Esophagus squamous epithelium (tissue), 5 donors: ENCODE data around the gene ADAM12. TPM values are rescaled to one million over a fixed set of nuclear protein-coding genes. Genes with fewer than 3 reads are reported as not detected.

Experiments
- DNase-seq: peaks from one replicate; lab custom pipeline; 2025; lab: John Stamatoyannopoulos, UW
- H3K27ac ChIP-seq, 4 donors: fragments of 200-600 bp; sonication (generic); one replicate each; pipeline ENCODE4 v1.5.1; 2016 to 2019; ENCODE audit warnings: mild to moderate bottlenecking in 1 of 4
- H3K27me3 ChIP-seq, 4 donors: fragments of 200-600 bp; sonication (generic); 1 replicate in 3 of 4; 2 replicates in 1 of 4; pipeline versions ENCODE4 v1.5.1 to v1.6.0; 2017 to 2021; ENCODE audit warnings: antibody characterized with exemption in 1 of 4
- H3K36me3 ChIP-seq, 3 donors: fragments of 200-600 bp; sonication (generic); one replicate each; pipeline ENCODE4 v1.5.1; 2016 to 2019
- H3K4me1 ChIP-seq, 3 donors: fragments of 200-600 bp; sonication (generic); one replicate each; pipeline ENCODE4 v1.5.1; 2017 to 2019
- H3K4me3 ChIP-seq, 4 donors: fragments of 200-600 bp; sonication (generic); 1 replicate in 3 of 4; 2 replicates in 1 of 4; pipeline ENCODE4 v1.5.1; 2016 to 2019; ENCODE audit warnings: mild to moderate bottlenecking in 2 of 4, moderate library complexity in 1 of 4
- H3K9me3 ChIP-seq, 3 donors: fragments of 200-600 bp; sonication (generic); one replicate each; pipeline ENCODE4 v1.5.1; 2016 to 2019
- POLR2A ChIP-seq, 4 donors: fragments of 450-650 bp; IDR thresholded peaks; one replicate each; pipeline ENCODE4 v1.6.1; 2017; ENCODE audit warnings: antibody characterized with exemption in 4 of 4, mild to moderate bottlenecking in 4 of 4, moderate library complexity in 3 of 4
- WGBS, 2 donors: methylation state at CpG; one replicate each; pipeline ENCODE4 v1.1.5; 2018; 5-methylcytosine and 5-hydroxymethylcytosine counted together
- intact Hi-C: fragments of 100-400 bp; cut with DNase I; formaldehyde crosslinking; loops from one replicate; pipeline ENCODE4 v1.15.0; 2022
- total RNA-seq, 4 donors: library from RNA; depleted of rRNA; stranded (reverse); fragments of >200 nt; gene quantifications; one replicate each; pipeline ENCODE4 v1.1.0, GENCODE V29; 2016
- TF ChIP-seq, protein P1 (sequence below), 6 experiments: fragments of 450-650 bp in 4 of 6; fragments of 200-600 bp in 2 of 6; sonication (generic) in 2 of 6; IDR thresholded peaks; one replicate each; pipeline ENCODE4 v1.5.1; 2016 to 2019; ENCODE audit warnings: antibody characterized with exemption in 6 of 6, mild to moderate bottlenecking in 4 of 6, moderate library complexity in 4 of 6
- donor health status: DM: yes; HTN: yes; CAD: no.

The ADAM12 gene
- total RNA-seq, 4 donors from 2014 or later, result 0.57 to 1.1 (median 0.76) TPM; not detected in 1

DNA sequence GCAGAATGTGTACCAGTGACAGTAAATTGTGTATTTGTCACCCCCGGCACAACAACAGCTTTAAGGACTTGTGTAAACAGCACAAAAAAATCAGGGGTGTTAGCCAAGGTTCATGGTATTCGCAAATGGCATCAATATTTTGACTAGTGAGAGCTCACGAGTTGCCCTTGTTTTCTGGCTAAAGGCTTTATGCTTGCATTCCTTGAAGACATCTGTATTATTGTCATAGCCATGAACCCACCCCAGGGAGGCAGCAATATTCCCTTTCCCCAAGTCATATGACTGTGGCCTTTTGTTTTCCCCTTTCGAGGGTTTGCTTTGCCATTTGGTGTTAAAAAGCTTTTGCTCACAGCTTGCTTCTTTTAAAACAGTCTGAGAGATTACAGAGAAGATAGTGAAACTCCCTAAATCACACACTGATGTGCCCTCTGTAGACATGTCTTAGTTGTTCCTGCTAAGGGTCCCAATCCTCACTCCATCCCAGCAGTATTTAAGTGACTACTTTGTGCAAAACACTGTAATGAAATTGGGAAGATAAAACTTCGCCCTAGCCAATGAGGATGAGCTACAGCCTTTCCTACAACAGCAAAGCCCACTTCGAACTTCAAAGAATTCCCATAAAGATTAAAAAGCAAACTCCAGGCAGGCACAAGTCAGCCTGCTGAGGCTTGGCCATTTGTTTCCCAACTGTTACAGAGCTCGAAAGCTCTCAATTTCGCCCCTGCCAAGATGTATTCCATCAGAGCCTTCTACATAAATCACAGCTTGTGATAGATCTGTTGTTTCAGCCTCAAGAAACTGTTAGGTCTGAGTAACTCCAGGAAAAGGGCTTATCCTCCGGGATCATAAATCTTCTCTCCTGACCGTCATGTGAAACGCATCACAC is 172.3 kb downstream of the ADAM12 start:
- DNase-seq, result no peak
- Histone ChIP-seq H3K4me3 (no peak overlapping the region), H3K36me3 (no peaks in the 10 kb centered on the region), H3K9me3 (no peaks in the 10 kb centered on the region), H3K27me3 (peaks cover 0 to 5% (median 0%) of the 10 kb centered on the region in 4 donors), H3K4me1 (no peaks in the 10 kb centered on the region), H3K27ac (peak overlapping the region in 1 of 4 donors; percentile 17)
- TF ChIP-seq POLR2A (IDR thresholded peaks at IDR 0.05), result no peak
- TF ChIP-seq, protein P1, sequence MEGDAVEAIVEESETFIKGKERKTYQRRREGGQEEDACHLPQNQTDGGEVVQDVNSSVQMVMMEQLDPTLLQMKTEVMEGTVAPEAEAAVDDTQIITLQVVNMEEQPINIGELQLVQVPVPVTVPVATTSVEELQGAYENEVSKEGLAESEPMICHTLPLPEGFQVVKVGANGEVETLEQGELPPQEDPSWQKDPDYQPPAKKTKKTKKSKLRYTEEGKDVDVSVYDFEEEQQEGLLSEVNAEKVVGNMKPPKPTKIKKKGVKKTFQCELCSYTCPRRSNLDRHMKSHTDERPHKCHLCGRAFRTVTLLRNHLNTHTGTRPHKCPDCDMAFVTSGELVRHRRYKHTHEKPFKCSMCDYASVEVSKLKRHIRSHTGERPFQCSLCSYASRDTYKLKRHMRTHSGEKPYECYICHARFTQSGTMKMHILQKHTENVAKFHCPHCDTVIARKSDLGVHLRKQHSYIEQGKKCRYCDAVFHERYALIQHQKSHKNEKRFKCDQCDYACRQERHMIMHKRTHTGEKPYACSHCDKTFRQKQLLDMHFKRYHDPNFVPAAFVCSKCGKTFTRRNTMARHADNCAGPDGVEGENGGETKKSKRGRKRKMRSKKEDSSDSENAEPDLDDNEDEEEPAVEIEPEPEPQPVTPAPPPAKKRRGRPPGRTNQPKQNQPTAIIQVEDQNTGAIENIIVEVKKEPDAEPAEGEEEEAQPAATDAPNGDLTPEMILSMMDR (IDR thresholded peaks at IDR 0.05), result no peak
- intact Hi-C loops, result no loop called here
- WGBS, 2 donors, result 62% methylated on average over 10 to 11 of the region's 11 CpGs

DNA sequence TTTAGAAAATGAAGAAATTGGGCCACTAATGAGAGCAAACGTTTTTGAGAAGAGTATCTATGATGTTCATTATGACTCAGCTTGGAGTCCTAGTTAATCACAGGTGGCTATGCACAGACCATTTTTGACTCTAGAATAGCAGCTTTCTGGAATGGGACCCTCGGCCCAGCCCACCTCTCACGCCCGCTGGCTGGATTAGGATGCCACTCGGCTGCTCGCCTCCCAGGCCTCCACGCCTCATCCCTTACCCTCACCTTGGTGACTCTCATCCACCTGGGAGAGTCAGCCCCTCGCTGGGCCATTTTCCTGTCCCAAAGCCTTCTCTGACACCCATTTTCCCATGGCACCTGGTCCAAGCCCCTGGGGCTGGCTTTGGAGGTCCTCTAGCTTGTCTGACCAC is 173.6 kb downstream of the ADAM12 start:
- H3K27ac ChIP-seq, result no peak overlapping the region
- WGBS, 2 donors, result 85 to 92% methylated on average over 8 of the region's 8 CpGs
- TF ChIP-seq, protein P1 (IDR thresholded peaks at IDR 0.05), result no peak
- no peak for TF ChIP-seq POLR2A (IDR thresholded peaks at IDR 0.05)

DNA sequence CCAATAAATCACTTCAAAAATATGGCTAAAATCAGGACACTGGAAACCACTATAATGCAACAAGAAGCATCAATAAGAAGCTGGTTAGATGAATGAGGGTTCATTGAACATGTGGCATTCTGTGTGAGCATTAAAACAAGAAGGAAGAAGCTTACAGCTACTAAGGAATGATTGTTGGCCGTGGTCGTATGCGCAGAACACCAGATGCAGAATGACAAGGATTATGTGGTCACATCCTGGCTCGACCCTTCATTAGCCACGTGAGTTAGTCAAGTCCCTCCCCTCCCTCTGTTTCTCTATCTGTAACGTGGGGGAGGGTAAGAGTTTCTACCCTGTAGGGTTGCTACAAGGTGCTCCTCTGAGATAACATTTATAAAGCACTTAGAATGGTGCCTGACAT is 174.3 kb downstream of the ADAM12 start:
- Histone ChIP-seq H3K36me3 (no peaks in the 10 kb centered on the region), H3K27me3 (peaks cover 0 to 8% (median 0%) of the 10 kb centered on the region in 4 donors), H3K27ac (no peak overlapping the region), H3K4me1 (no peaks in the 10 kb centered on the region), H3K9me3 (no peaks in the 10 kb centered on the region), H3K4me3 (no peak overlapping the region)
- no peak for DNase-seq
- intact Hi-C loops, result no loop called here
- TF ChIP-seq, protein P1 (IDR thresholded peaks at IDR 0.05), result no peak
- TF ChIP-seq POLR2A (IDR thresholded peaks at IDR 0.05), result no peak
- WGBS, 2 donors, result 63 to 68% methylated on average over 6 of the region's 6 CpGs

More for the DNA sequence above, 173.6 kb downstream of the ADAM12 start:
- Histone ChIP-seq H3K36me3 (no peaks in the 10 kb centered on the region), H3K27me3 (peaks cover 0 to 8% (median 0%) of the 10 kb centered on the region in 4 donors), H3K4me3 (no peak overlapping the region), H3K9me3 (no peaks in the 10 kb centered on the region), H3K4me1 (no peaks in the 10 kb centered on the region)
- DNase-seq, result no peak
- intact Hi-C loops, result no loop called here

DNA sequence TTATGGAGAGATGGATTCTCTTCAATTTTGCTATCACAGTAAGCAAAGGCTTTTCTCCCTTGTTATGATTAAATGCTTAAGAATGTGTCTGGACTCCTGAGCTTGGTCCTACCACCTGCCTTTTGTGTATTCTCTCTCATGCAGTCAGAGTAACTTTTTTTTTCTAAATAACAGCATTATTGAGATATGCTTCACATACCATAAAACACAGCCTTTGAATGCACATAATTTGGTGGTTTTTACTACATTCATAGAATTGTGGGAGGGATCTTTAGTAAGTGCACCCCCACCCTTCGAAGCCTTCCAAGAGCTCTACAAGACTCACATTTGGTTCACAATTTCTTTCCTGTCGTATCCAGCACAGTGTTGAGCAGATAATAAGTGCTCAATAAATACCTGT is 175.5 kb downstream of the ADAM12 start:
- no peak for DNase-seq
- intact Hi-C loops, result no loop called here
- H3K4me3 ChIP-seq, result no peak overlapping the region
- no peaks in the 10 kb centered on the region for H3K36me3 ChIP-seq
- peaks cover 0 to 8% (median 0%) of the 10 kb centered on the region in 4 donors for H3K27me3 ChIP-seq
- H3K4me1 ChIP-seq, result no peaks in the 10 kb centered on the region
- H3K27ac ChIP-seq, result no peak overlapping the region
- TF ChIP-seq POLR2A (IDR thresholded peaks at IDR 0.05), result no peak
- no peaks in the 10 kb centered on the region for H3K9me3 ChIP-seq
- WGBS, 2 donors, result 37 to 47% methylated on average over 2 of the region's 2 CpGs

DNA sequence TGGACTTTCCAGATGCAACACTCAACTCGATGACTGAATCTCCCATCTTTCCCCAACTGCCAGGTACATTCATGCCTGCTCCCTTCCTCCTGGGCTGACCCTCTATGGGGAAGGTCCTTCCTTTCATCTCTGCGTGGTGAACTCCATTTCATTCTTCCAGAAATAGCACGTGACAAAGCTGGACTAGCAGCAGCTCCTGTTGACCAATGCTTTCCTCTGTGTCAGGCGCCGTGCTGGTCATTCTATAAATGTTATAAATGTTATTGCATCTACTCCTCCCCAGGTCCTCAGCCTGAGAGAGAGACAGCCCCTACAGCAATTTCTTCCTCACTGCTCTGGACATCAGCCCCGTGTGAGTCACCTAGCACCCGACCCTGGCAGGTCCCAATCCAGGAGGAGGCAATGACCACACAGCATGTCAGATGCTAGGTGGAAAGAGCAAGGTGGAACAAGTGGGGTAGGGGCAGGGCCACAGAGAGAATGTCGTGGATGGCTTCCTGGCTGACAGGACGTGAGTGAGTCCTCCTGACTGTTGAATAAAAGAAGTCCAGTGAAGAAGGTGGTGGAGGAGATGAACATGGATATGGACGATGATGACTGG is 178.1 kb downstream of the ADAM12 start:
- DNase-seq, result no peak
- H3K27ac ChIP-seq, result no peak overlapping the region
- no peaks in the 10 kb centered on the region for H3K36me3 ChIP-seq
- H3K4me1 ChIP-seq, result no peaks in the 10 kb centered on the region
- H3K9me3 ChIP-seq, result no peaks in the 10 kb centered on the region
- intact Hi-C loops, result no loop called here
- peaks cover 0 to 8% (median 0%) of the 10 kb centered on the region in 4 donors for H3K27me3 ChIP-seq
- no peak overlapping the region for H3K4me3 ChIP-seq
- no peak for TF ChIP-seq POLR2A (IDR thresholded peaks at IDR 0.05)
- TF ChIP-seq, protein P1 (IDR thresholded peaks at IDR 0.05), result no peak
- WGBS, 2 donors, result 85% methylated on average over 4 to 8 of the region's 10 CpGs
